Stimulated activated CD4-positive, alpha-beta T cell treated with anti-CD3 and anti-CD28 coated beads, Interleukin-2, amount 100 ng/mL, for 24 hours (primary cell): ENCODE measurements around the gene GDA.

Source experiments
- DNase-seq, 2 donors: peaks; one replicate each; pipeline ENCODE4 v3.0.0-alpha.2; 2020

Gene GDA

GRCh38 chr9:72149231-72149975 is at the start of gene GDA:
Gene GDA (plus strand): TSS chr9:72149440. CDS start chr9:72149560, 120 bp downstream.
- DNase-seq = peak in 1 of 2 donors; percentile 5

GRCh38 chr9:72102520-72102919 is 46.7 kb upstream of the GDA start:
- DNase-seq = no peak

DNA sequence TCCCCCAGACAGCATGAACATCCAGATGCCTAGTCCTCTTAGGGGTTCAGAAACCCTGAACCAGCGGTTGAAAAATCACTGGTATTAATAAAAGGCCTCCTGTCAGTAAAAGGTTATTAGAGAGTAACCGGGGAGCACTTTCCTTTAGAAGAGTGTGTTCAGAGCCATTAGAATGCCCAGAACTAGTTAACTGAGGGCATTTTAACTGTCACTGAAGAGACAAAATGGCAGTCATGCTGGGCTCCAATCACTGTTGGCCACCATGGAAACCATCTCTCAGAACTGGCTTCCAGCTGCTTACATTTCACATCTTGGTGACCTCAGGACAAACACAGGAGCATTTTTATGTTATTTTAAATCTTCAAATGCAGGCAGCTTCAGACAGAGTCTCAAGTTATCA is 36.2 kb upstream of the GDA start:
- no peak for DNase-seq

GRCh38 chr9:72119853-72120252 is 29.4 kb upstream of the GDA start:
- DNase-seq = no peak

DNA sequence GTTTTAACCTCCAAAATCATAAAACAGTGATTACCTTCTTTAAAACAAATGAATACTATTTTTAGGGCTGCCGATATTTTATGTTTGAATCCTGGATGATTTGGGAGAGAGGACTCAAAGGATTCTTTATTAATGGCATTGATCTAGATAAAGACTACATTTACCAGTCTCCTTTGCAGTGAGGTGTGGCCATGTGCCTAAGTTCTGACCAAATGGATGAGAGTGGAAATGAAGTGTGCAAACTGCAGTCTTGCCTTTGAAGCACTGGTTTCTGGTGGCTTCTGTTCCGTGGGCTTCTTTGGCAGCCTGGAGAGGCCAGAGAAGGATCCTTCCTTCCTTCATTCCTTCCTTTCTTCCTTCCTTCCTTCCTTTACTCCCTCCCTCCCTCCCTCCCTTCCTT is 24.3 kb upstream of the GDA start:
- no peak for DNase-seq

DNA sequence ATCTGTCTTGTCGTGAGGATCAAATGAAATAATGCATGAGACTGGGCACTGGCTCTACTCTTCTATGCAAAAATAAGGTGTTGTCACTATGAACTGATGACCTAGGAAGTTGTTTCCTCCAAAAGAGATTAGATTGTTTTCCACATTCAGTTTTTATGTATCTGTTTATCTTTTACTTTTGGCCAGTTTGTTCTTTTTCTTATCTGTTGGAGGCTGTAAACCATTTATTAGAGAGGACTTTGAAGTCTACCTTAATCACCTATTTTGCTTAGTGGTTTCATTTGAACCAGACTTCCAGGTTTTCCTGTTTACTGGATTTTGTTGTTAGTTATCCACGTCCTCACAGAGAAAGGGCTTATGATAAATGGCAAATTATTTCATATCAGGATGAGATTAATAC is 21.5 kb upstream of the GDA start:
- DNase-seq = no peak

- no peak for DNase-seq
These were observed 20.7 kb upstream of the GDA start for GRCh38 chr9:72128526-72128925.

- DNase-seq = no peak
These were observed 19.7 kb upstream of the GDA start for GRCh38 chr9:72129271-72130156.

GRCh38 chr9:72130321-72130720 is 18.9 kb upstream of the GDA start:
- DNase-seq = no peak

DNA sequence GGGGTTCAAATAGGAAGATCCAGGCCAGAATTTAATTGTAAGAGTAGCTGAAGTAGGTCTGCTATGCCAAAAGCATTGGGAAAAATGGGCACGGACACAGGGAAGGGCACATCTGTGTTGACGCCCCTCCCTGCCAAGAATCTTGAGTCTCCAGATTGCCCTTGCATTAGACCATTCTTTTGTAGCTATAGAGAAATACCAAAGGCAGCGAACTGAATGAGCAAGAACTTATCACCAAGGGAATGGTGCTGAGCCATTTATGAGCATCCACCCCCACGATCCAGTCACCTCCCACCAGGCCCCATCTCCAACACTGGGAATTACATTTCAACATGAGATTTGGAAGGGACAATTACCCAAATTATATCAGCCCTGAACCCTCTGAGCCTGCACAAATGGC is 18.0 kb upstream of the GDA start:
- no peak for DNase-seq

DNA sequence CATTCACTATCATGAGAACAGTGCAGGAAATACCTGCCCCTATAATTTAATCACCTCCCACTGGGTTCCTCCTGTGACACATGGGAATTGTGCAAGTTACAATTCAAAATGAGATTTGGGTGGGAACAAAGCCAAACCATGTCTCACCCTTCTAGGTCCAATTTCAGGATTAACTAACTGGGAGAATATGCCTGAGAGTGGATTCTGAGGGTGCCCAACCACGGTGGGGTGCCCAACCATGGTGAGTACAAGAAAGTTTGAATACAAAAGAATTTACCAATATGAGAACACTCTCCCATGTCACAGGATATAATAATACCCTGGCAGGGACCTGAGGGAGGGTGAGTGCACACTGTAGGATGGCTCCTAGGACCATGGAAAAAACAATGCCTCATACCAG is 17.2 kb upstream of the GDA start:
- DNase-seq = no peak

GRCh38 chr9:72133365-72134035 is 15.7 kb upstream of the GDA start:
- no peak for DNase-seq

- no peak for DNase-seq
These were observed 14.4 kb upstream of the GDA start for GRCh38 chr9:72134801-72135200.

- no peak for DNase-seq
These were observed 11.4 kb upstream of the GDA start for GRCh38 chr9:72137697-72138365.

DNA sequence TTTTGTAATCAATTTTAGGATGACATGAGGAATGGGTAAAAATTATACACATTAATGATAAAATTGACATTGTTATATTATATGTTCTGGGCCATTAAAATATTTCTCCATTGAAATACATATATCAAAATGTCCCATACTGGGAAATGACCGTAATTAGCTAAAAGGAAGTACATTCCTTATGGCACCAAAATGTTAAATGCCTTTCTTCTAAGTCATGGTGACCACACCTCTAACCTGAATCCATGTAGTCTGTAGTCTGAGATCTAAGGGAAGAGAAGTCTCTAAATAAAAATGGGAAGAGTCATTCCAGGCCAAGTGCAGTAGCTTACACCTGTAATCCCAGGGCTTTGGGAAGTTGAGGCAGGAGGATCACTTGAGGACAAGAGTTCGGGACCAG is 10.0 kb upstream of the GDA start:
- no peak for DNase-seq

- no peak for DNase-seq
These were observed 8.7 kb upstream of the GDA start for GRCh38 chr9:72140586-72140985.

GRCh38 chr9:72141484-72141883 is 7.8 kb upstream of the GDA start:
- DNase-seq = no peak

GRCh38 chr9:72144756-72145492 is 4.3 kb upstream of the GDA start:
- no peak for DNase-seq

DNA sequence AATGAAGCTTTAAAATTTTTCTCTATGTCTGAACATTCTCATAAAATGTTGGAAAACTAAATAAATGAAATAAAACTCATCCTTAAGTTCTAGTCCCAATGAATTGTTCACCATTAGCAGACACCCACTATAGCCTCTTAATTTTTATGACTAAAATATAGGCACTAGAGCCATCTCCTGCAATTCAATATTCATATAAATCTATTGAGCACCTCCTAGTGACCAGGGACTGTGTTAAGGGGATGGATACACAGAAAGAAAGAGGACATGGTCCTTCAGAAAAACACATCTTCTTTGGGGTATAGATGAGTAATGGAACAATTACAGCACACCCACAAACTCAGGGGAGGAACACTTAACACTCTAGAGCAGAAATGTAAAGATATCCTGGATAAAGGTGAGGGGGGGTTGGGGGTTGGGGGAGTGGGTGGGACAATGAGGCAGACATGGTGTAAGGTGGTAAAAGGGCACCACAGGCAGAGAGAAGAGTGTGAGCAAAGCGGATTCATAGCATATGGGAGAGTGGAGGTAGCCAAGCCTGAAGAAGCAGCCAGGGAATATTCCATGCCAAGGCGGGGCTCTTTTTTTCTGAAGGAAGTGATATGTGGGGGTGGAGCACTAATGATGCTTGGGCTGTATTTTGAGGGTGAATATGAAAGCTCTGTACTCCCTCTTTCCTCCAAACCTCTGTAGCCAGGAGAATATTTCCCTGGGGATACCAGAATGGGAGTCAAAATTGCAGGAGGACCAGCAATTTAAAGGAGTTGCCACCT is 3.3 kb upstream of the GDA start:
- no peak for DNase-seq

GRCh38 chr9:72147676-72148075 is 1.6 kb upstream of the GDA start:
- no peak for DNase-seq

- no peak for DNase-seq
These were observed 887 bp downstream of the GDA start for GRCh38 chr9:72150127-72150526.

- no peak for DNase-seq
These were observed 1.4 kb downstream of the GDA start for GRCh38 chr9:72150661-72151060.
